HG03378 (cell line): Measurements from ENCODE around the gene PRKN.
A peak's percentile ranks its signal among the peaks of the same experiment; 100 is the strongest.

Source experiments
- ATAC-seq: cut with Tn5 transposase; IDR thresholded peaks from one replicate; pipeline ENCODE4 v1.9.1; 2021; ENCODE audit warnings: mild to moderate bottlenecking, moderate library complexity; ENCODE audit not compliant: unreplicated experiment

The PRKN gene

GRCh38 chr6:162203287-162203686 lies 524.3 kb downstream of the PRKN start:
- no peak for ATAC-seq

GRCh38 chr6:162200945-162201690 lies 526.4 kb downstream of the PRKN start:
- no peak for ATAC-seq

- ATAC-seq = no peak
These were observed 527.5 kb downstream of the PRKN start for GRCh38 chr6:162200041-162200440.

- ATAC-seq = no peak
These were observed 528.6 kb downstream of the PRKN start for GRCh38 chr6:162198925-162199324.

GRCh38 chr6:162198076-162198475 lies 529.5 kb downstream of the PRKN start:
- no peak for ATAC-seq

- no peak for ATAC-seq
These were observed 532.1 kb downstream of the PRKN start for GRCh38 chr6:162195441-162195840.

- ATAC-seq = no peak
These were observed 536.6 kb downstream of the PRKN start for GRCh38 chr6:162190981-162191380.

- no peak for ATAC-seq
These were observed 540.2 kb downstream of the PRKN start for GRCh38 chr6:162187168-162187935.

- ATAC-seq = no peak
These were observed 543.1 kb downstream of the PRKN start for GRCh38 chr6:162184465-162184864.

GRCh38 chr6:162181741-162182401 lies 545.7 kb downstream of the PRKN start:
- ATAC-seq = no peak

- ATAC-seq = no peak
These were observed 546.5 kb downstream of the PRKN start for GRCh38 chr6:162181111-162181510.

GRCh38 chr6:162179196-162179951 lies 548.2 kb downstream of the PRKN start:
- ATAC-seq = no peak

- ATAC-seq = no peak
These were observed 548.9 kb downstream of the PRKN start for GRCh38 chr6:162178666-162179065.

GRCh38 chr6:162178266-162178665 lies 549.3 kb downstream of the PRKN start:
- no peak for ATAC-seq

GRCh38 chr6:162177746-162178145 lies 549.8 kb downstream of the PRKN start:
- ATAC-seq = no peak

- ATAC-seq = no peak
These were observed 554.1 kb downstream of the PRKN start for GRCh38 chr6:162173466-162173865.

- ATAC-seq = no peak
These were observed 562.1 kb downstream of the PRKN start for GRCh38 chr6:162165479-162165878.

GRCh38 chr6:162157167-162157870 lies 570.2 kb downstream of the PRKN start:
- peak; percentile 78 for ATAC-seq

GRCh38 chr6:162156146-162156545 lies 571.4 kb downstream of the PRKN start:
- no peak for ATAC-seq

- no peak for ATAC-seq
These were observed 572.6 kb downstream of the PRKN start for GRCh38 chr6:162154930-162155329.
